ENCODE results near the gene OVCA2. TPM values are rescaled to one million over a fixed set of nuclear protein-coding genes. Genes with fewer than 3 reads are reported as not detected.

OVCA2 gene
- 10 to 100 TPM; 46.3 to 55.1 TPM for total RNA-seq
- 46.3 TPM for polyA plus RNA-seq (ENCODE audit: insufficient read depth, low read depth, low replicate concordance)
- long read RNA-seq, donor 1, transcript OVCA2-201 (2 exons, 1,122 nt): major isoform, 24 of 24 reads
- long read RNA-seq, donor 1, partial matches to known transcripts: 0 of 24 reads
- long read RNA-seq, donor 1, other reads (novel, unspliced or antisense): 0 of 24 reads
- long read RNA-seq, donor 2, transcript OVCA2-201 (2 exons, 1,122 nt): major isoform, 29 of 29 reads
- long read RNA-seq, donor 2, partial matches to known transcripts: 0 of 29 reads
- long read RNA-seq, donor 2, other reads (novel, unspliced or antisense): 0 of 29 reads

GRCh38 chr17:2041561-2042389 is at the start of gene OVCA2:
OVCA2 (plus strand) TSS chr17:2042022; CDS start chr17:2042048, 26 bp downstream.
- 0 to 1% methylated on average over 17 to 63 of the region's 93 CpGs for WGBS, 2 donors

DNA sequence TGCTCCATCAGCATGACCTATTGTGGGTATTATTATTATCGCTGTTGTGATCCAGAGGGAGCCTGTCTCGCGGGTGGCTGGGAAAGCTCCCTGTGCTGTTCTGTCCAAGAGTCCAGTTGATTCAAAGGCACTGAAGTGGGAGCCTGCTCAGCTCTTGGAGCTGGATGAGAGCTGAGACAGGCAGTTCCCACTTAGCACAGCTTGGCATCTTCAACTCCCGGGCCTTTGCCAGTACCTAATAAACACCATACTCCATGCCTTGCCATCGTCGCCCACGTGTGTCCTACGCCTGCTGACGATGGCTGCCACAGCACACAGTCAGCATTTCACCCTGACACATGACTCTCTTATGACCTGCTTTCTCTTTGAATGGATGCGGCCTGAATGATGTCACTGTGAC is 49.3 kb upstream of the OVCA2 start:
- TF ChIP-seq, protein P1, sequence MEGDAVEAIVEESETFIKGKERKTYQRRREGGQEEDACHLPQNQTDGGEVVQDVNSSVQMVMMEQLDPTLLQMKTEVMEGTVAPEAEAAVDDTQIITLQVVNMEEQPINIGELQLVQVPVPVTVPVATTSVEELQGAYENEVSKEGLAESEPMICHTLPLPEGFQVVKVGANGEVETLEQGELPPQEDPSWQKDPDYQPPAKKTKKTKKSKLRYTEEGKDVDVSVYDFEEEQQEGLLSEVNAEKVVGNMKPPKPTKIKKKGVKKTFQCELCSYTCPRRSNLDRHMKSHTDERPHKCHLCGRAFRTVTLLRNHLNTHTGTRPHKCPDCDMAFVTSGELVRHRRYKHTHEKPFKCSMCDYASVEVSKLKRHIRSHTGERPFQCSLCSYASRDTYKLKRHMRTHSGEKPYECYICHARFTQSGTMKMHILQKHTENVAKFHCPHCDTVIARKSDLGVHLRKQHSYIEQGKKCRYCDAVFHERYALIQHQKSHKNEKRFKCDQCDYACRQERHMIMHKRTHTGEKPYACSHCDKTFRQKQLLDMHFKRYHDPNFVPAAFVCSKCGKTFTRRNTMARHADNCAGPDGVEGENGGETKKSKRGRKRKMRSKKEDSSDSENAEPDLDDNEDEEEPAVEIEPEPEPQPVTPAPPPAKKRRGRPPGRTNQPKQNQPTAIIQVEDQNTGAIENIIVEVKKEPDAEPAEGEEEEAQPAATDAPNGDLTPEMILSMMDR (IDR thresholded peaks at IDR 0.05): no peak
- no peak for TF ChIP-seq POLR2A (IDR thresholded peaks at IDR 0.05)
- Histone ChIP-seq H3K4me1 (peaks cover 19% of the 10 kb centered on the region), H3K27ac (no peak overlapping the region), H3K4me3 (no peak overlapping the region), H3K36me3 (ENCODE audit: low read depth, missing control alignments) (no peaks in the 10 kb centered on the region), H3K9me3 (no peaks in the 10 kb centered on the region), H3K27me3 (no peaks in the 10 kb centered on the region)
- 76 to 79% methylated on average over 5 to 10 of the region's 10 CpGs for WGBS, 2 donors
- no peak for DNase-seq
- intact Hi-C loops (cut with DNase I; ENCODE audit: low total_unique reads): no loop called here

More at GRCh38 chr17:2041561-2042389, at the start of gene OVCA2:
- intact Hi-C loops (cut with DNase I; ENCODE audit: low total_unique reads): no loop called here
- no peaks in the 10 kb centered on the region for H3K9me3 ChIP-seq
- no peaks in the 10 kb centered on the region for H3K36me3 ChIP-seq (ENCODE audit: low read depth, missing control alignments)
- DNase-seq: peak; percentile 97
- H3K27me3 ChIP-seq: no peaks in the 10 kb centered on the region
- H3K4me1 ChIP-seq: peaks cover 14% of the 10 kb centered on the region
- peak; percentile 17 for TF ChIP-seq POLR2A (IDR thresholded peaks at IDR 0.05)
- TF ChIP-seq, protein P1 (IDR thresholded peaks at IDR 0.05): peak; percentile 31 to 62 (median 36)
- peak within 1 kb of the TSS; percentile 69 to 78 for H3K4me3 ChIP-seq
- peak within 1 kb of the TSS; percentile 78 to 92 for H3K27ac ChIP-seq

DNA sequence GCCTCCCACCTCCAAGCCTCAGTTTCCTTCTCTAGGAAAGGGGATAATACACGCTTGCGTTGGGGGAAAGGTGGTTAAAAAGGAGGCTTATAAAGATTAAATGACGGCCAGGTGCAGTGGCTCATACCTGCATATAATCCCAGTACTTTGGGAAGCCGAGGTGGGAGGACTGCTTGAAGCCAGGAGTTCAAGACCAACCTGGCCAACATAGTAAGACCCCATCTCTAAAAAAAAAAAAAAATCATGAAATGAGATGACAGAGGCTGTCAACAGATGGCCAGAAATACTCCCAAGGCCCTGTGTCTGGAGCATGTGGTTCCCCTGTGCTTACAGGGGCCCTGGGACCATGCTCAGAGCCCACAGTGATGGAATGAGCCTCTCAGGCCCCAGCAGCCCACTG is 47.1 kb upstream of the OVCA2 start:
- no peak for TF ChIP-seq POLR2A (IDR thresholded peaks at IDR 0.05)
- TF ChIP-seq, protein P1 (IDR thresholded peaks at IDR 0.05): no peak
- Histone ChIP-seq H3K4me1 (peaks cover 37% of the 10 kb centered on the region), H3K27ac (no peak overlapping the region), H3K4me3 (no peak overlapping the region), H3K9me3 (no peaks in the 10 kb centered on the region), H3K36me3 (ENCODE audit: low read depth, missing control alignments) (no peaks in the 10 kb centered on the region), H3K27me3 (no peaks in the 10 kb centered on the region)
- intact Hi-C loops (cut with DNase I; ENCODE audit: low total_unique reads): no loop called here
- no peak for DNase-seq
- WGBS, 2 donors: 86 to 97% methylated on average over 4 of the region's 4 CpGs

DNA sequence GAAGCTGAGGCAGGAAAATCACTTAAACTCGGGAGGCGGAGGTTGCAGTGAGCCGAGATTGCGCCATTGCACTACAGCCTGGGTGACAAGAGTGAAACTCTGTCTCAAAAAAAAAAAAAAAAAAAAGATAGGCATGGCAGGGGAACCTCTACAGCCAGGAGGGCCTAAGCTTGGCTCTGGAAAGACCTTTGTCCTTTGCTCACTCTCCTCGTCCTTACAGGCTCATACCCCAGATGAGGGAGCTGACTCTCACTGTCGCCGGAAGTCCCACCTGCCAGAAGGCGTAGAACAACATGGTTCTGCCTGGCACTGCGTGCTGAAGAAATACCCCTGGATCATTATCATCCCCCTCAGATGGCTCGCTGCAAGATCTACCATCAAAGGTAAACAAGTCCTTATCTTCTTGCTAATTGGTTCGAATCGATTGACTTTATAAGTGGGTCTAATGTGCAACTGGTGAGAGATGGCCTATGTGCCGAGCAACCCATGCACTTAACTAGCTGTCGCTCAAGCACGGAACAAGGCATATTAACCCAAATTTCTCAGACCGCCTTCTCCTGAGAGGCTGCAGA is 46.4 kb upstream of the OVCA2 start:
- Histone ChIP-seq H3K27me3 (no peaks in the 10 kb centered on the region), H3K36me3 (ENCODE audit: low read depth, missing control alignments) (no peaks in the 10 kb centered on the region), H3K4me3 (no peak overlapping the region), H3K9me3 (no peaks in the 10 kb centered on the region), H3K27ac (no peak overlapping the region), H3K4me1 (peaks cover 44% of the 10 kb centered on the region)
- intact Hi-C loops (cut with DNase I; ENCODE audit: low total_unique reads): no loop called here
- no peak for DNase-seq
- TF ChIP-seq, protein P1 (IDR thresholded peaks at IDR 0.05): no peak
- no peak for TF ChIP-seq POLR2A (IDR thresholded peaks at IDR 0.05)
- 94 to 98% methylated on average over 16 of the region's 16 CpGs for WGBS, 2 donors

Measured in testis (tissue), 5 donors.